ENCODE results near the gene FAM117B. TPM values are rescaled to one million over a fixed set of nuclear protein-coding genes. Genes with fewer than 3 reads are reported as not detected.

The FAM117B gene
- total RNA-seq, 1 donor from 2014 or later, result 21.4 TPM

GRCh38 chr2:202758128-202758527, 123.4 kb downstream of the FAM117B start:
- Mint-ChIP-seq H3K27ac (peak overlapping the region; percentile 81), H3K9me3 (peaks cover 5% of the 10 kb centered on the region), H3K36me3 (peaks cover 44% of the 10 kb centered on the region), H3K4me1 (ENCODE audit: unreplicated experiment) (peaks cover 12% of the 10 kb centered on the region), H3K27me3 (no peaks in the 10 kb centered on the region), H3K4me3 (no peak overlapping the region)
- DNase-seq (ENCODE audit: extremely low spot score, unreplicated experiment), result no peak
- TF ChIP-seq CTCF (conservative IDR thresholded peaks at IDR 0.05), result no peak

- H3K9me3 Mint-ChIP-seq, result peaks cover 5% of the 10 kb centered on the region
- no peak for TF ChIP-seq CTCF (conservative IDR thresholded peaks at IDR 0.05)
- no peaks in the 10 kb centered on the region for H3K27me3 Mint-ChIP-seq
- H3K4me1 Mint-ChIP-seq (ENCODE audit: unreplicated experiment), result peaks cover 12% of the 10 kb centered on the region
- peaks cover 43% of the 10 kb centered on the region for H3K36me3 Mint-ChIP-seq
- no peak overlapping the region for H3K4me3 Mint-ChIP-seq
- H3K27ac Mint-ChIP-seq, result peak overlapping the region; percentile 1
- DNase-seq (ENCODE audit: extremely low spot score, unreplicated experiment), result no peak
These were observed 123.8 kb downstream of the FAM117B start for GRCh38 chr2:202758604-202759003.

GRCh38 chr2:202760848-202761247, 126.1 kb downstream of the FAM117B start:
- H3K27me3 Mint-ChIP-seq, result no peaks in the 10 kb centered on the region
- no peak for TF ChIP-seq CTCF (conservative IDR thresholded peaks at IDR 0.05)

GRCh38 chr2:202762556-202762955, 127.8 kb downstream of the FAM117B start:
- no peak for TF ChIP-seq CTCF (conservative IDR thresholded peaks at IDR 0.05)
- DNase-seq (ENCODE audit: extremely low spot score, unreplicated experiment), result no peak
- no peak overlapping the region for H3K4me3 Mint-ChIP-seq
- no peak overlapping the region for H3K27ac Mint-ChIP-seq
- H3K27me3 Mint-ChIP-seq, result no peaks in the 10 kb centered on the region
- H3K9me3 Mint-ChIP-seq, result no peaks in the 10 kb centered on the region
- H3K36me3 Mint-ChIP-seq, result peaks cover 41% of the 10 kb centered on the region
- H3K4me1 Mint-ChIP-seq (ENCODE audit: unreplicated experiment), result peaks cover 9% of the 10 kb centered on the region

More at GRCh38 chr2:202760848-202761247, 126.1 kb downstream of the FAM117B start:
- H3K36me3 Mint-ChIP-seq, result peaks cover 48% of the 10 kb centered on the region
- H3K4me3 Mint-ChIP-seq, result no peak overlapping the region
- H3K27ac Mint-ChIP-seq, result no peak overlapping the region
- no peak for DNase-seq (ENCODE audit: extremely low spot score, unreplicated experiment)
- peaks cover 9% of the 10 kb centered on the region for H3K4me1 Mint-ChIP-seq (ENCODE audit: unreplicated experiment)
- H3K9me3 Mint-ChIP-seq, result no peaks in the 10 kb centered on the region

- peaks cover 13% of the 10 kb centered on the region for H3K4me1 Mint-ChIP-seq (ENCODE audit: unreplicated experiment)
- TF ChIP-seq CTCF (conservative IDR thresholded peaks at IDR 0.05), result no peak
- no peak overlapping the region for H3K27ac Mint-ChIP-seq
- peaks cover 37% of the 10 kb centered on the region for H3K36me3 Mint-ChIP-seq
- H3K27me3 Mint-ChIP-seq, result no peaks in the 10 kb centered on the region
- no peak for DNase-seq (ENCODE audit: extremely low spot score, unreplicated experiment)
- H3K4me3 Mint-ChIP-seq, result no peak overlapping the region
- no peaks in the 10 kb centered on the region for H3K9me3 Mint-ChIP-seq
These were observed 129.1 kb downstream of the FAM117B start for GRCh38 chr2:202763916-202764315.

- no peak for DNase-seq (ENCODE audit: extremely low spot score, unreplicated experiment)
- TF ChIP-seq CTCF (conservative IDR thresholded peaks at IDR 0.05), result no peak
- no peaks in the 10 kb centered on the region for H3K27me3 Mint-ChIP-seq
- H3K9me3 Mint-ChIP-seq, result no peaks in the 10 kb centered on the region
- peaks cover 13% of the 10 kb centered on the region for H3K4me1 Mint-ChIP-seq (ENCODE audit: unreplicated experiment)
- peaks cover 39% of the 10 kb centered on the region for H3K36me3 Mint-ChIP-seq
- no peak overlapping the region for H3K27ac Mint-ChIP-seq
- H3K4me3 Mint-ChIP-seq, result no peak overlapping the region
These were observed 130.2 kb downstream of the FAM117B start for GRCh38 chr2:202764991-202765390.

Measured in type B pancreatic cell (in vitro differentiated cells).